GM12878 (cell line): ENCODE results near the gene FAM221B. TPM values are rescaled to one million over a fixed set of nuclear protein-coding genes. Genes with fewer than 3 reads are reported as not detected.

Experiments
- BMI1 ChIP-seq: fragments of 450-650 bp; IDR thresholded peaks from 2 replicates; pipeline ENCODE4 v1.6.1; 2016; ENCODE audit warnings: mild to moderate bottlenecking, moderate library complexity, borderline replicate concordance
- BRCA1 ChIP-seq: IDR thresholded peaks from 2 replicates; pipeline ENCODE4 v1.6.1; 2011; ENCODE audit warnings: low read depth, low read length, improper control_type of control experiment
- CREB1 ChIP-seq: IDR thresholded peaks from 2 replicates; pipeline ENCODE4 v1.6.1; 2012; ENCODE audit warnings: low read depth, mild to moderate bottlenecking, inconsistent platforms
- DPF2 ChIP-seq: fragments of 450-650 bp; IDR thresholded peaks from 2 replicates; pipeline ENCODE4 v1.6.1; 2017; ENCODE audit warnings: mild to moderate bottlenecking
- GATAD2B ChIP-seq: fragments of 450-650 bp; conservative IDR thresholded peaks from 2 replicates; pipeline ENCODE4 v1.6.1; 2017; ENCODE audit warnings: low read depth, mild to moderate bottlenecking, moderate library complexity
- HCFC1 ChIP-seq: fragments of 150-350 bp; IDR thresholded peaks from 2 replicates; pipeline ENCODE4 v1.6.1; 2014; ENCODE audit warnings: low read length
- IKZF1 ChIP-seq: fragments of 450-650 bp; conservative IDR thresholded peaks from 2 replicates; pipeline ENCODE4 v1.6.1; 2017; ENCODE audit warnings: antibody characterized with exemption, mild to moderate bottlenecking
- IRF4 ChIP-seq: IDR thresholded peaks from 2 replicates; pipeline ENCODE4 v1.6.1; 2011; ENCODE audit warnings: low read depth, low read length
- MEF2B ChIP-seq: fragments of 450-650 bp; IDR thresholded peaks from 2 replicates; pipeline ENCODE4 v1.6.1; 2018; ENCODE audit warnings: mild to moderate bottlenecking, moderate library complexity; ENCODE audit not compliant: partially characterized antibody, poor library complexity, severe bottlenecking
- MTA3 ChIP-seq: IDR thresholded peaks from 2 replicates; pipeline ENCODE4 v1.6.1; 2012; ENCODE audit warnings: low read length, inconsistent platforms, borderline replicate concordance
- NR2F1 ChIP-seq: fragments of 450-650 bp; conservative IDR thresholded peaks from 2 replicates; pipeline ENCODE4 v1.6.1; 2017; ENCODE audit warnings: mild to moderate bottlenecking
- SMARCA5 ChIP-seq: fragments of 450-650 bp; IDR thresholded peaks from 2 replicates; pipeline ENCODE4 v1.6.1; 2017; ENCODE audit warnings: mild to moderate bottlenecking
- TAF1 ChIP-seq: IDR thresholded peaks from 2 replicates; pipeline ENCODE4 v1.6.1; 2011; ENCODE audit warnings: mild to moderate bottlenecking, low read depth, low read length, borderline replicate concordance
- TCF3 ChIP-seq: IDR thresholded peaks from 2 replicates; pipeline ENCODE4 v1.6.1; 2012; ENCODE audit warnings: low read depth, mild to moderate bottlenecking, low read length, borderline replicate concordance; ENCODE audit not compliant: insufficient read depth
- ZSCAN29 ChIP-seq: fragments of 450-650 bp; IDR thresholded peaks from 2 replicates; pipeline ENCODE4 v1.6.1; 2017; ENCODE audit warnings: mild to moderate bottlenecking, moderate library complexity
- polyA plus RNA-seq, 11 experiments: library from polyadenylated mRNA; depleted of rRNA in 4 of 11; unstranded in 6 of 11; stranded (reverse) in 5 of 11; fragments of >200 nt; fragmentation: Nextera tagmentation in 4 of 11; fragmentation: Illumina TruSeq in 1 of 11; extraction: Ambion mirVana in 4 of 11; extraction: Trizol in 1 of 11; gene quantifications; 1 replicate in 1 of 11; 2 replicates in 10 of 11; pipeline versions ENCODE4 v1.2.1 to v1.2.3, GENCODE V29; 2011 to 2016; ENCODE audit warnings: inconsistent platforms in 2 of 11, missing spikeins in 2 of 11, low read depth in 1 of 11
- total RNA-seq, 4 experiments: library from RNA; depleted of rRNA in 3 of 4; stranded (reverse); fragments of >200 nt in 3 of 4; fragmentation: Illumina TruSeq in 1 of 4; extraction: Trizol in 1 of 4; gene quantifications; 2 replicates each; pipeline versions ENCODE4 v1.2.1 to v1.2.3, GENCODE V29; 2013 to 2021
- TF ChIP-seq, protein P1 (sequence below): fragments of 450-650 bp; formaldehyde crosslinking; IDR thresholded peaks from 2 replicates; pipeline ENCODE4 v1.5.0; 2022; ENCODE audit warnings: mild to moderate bottlenecking, missing genetic modification characterization
- TF ChIP-seq, protein P2 (sequence below): fragments of 150-350 bp; IDR thresholded peaks from 2 replicates; pipeline ENCODE4 v1.6.1; 2014; ENCODE audit warnings: mild to moderate bottlenecking, low read depth, low read length
- TF ChIP-seq, protein P3 (sequence below): IDR thresholded peaks from 2 replicates; pipeline ENCODE4 v1.6.1; 2012; ENCODE audit warnings: low read depth, low read length, improper control_type of control experiment
- TF ChIP-seq, protein P4 (sequence below): fragments of 450-650 bp; IDR thresholded peaks from 2 replicates; pipeline ENCODE4 v1.6.1; 2017; ENCODE audit warnings: mild to moderate bottlenecking, moderate library complexity
- TF ChIP-seq, protein P5 (sequence below): fragments of 450-650 bp; IDR thresholded peaks from 2 replicates; pipeline ENCODE4 v1.6.1; 2017; ENCODE audit warnings: borderline replicate concordance

FAM221B gene
- total and polyA plus RNA-seq, 10 of the 15 experiments (the other 5 are each of a cell fraction or from before 2014, with no cell fraction given): 0.02 to 0.12 (median 0.04) TPM; not detected in 5

DNA sequence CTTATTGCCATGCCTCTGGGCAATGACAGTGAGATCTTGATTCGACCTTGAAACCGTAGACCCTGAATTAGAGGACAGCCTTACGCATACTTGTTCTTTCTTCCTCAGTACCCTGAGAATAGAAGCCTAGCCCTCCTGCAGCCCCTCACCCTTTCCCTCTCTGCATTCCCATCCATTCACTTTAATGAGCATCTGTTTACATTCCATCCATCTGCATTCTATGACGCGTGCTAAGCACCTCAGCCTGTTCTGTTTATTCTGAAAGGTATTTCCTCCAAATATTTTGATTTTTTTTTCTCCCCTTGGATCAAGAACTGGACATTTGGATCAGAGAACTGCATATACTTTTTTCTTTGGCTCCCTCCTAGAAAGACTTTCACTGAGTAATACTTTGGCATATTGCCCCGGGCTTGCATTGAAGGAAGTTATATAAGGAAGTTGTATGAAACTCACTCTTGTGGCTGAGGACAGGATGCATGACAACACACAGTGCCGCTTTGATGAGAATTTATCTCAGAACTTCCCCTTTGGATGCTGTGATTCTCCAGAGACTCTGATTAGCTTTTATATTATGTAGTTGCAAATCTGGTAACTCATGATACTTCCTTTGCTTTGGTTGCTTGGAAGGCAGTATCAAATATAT is 16.2 kb upstream of the FAM221B start (continued):
- TF ChIP-seq, protein P1, sequence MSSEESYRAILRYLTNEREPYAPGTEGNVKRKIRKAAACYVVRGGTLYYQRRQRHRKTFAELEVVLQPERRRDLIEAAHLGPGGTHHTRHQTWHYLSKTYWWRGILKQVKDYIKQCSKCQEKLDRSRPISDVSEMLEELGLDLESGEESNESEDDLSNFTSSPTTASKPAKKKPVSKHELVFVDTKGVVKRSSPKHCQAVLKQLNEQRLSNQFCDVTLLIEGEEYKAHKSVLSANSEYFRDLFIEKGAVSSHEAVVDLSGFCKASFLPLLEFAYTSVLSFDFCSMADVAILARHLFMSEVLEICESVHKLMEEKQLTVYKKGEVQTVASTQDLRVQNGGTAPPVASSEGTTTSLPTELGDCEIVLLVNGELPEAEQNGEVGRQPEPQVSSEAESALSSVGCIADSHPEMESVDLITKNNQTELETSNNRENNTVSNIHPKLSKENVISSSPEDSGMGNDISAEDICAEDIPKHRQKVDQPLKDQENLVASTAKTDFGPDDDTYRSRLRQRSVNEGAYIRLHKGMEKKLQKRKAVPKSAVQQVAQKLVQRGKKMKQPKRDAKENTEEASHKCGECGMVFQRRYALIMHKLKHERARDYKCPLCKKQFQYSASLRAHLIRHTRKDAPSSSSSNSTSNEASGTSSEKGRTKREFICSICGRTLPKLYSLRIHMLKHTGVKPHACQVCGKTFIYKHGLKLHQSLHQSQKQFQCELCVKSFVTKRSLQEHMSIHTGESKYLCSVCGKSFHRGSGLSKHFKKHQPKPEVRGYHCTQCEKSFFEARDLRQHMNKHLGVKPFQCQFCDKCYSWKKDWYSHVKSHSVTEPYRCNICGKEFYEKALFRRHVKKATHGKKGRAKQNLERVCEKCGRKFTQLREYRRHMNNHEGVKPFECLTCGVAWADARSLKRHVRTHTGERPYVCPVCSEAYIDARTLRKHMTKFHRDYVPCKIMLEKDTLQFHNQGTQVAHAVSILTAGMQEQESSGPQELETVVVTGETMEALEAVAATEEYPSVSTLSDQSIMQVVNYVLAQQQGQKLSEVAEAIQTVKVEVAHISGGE (CRISPR knock-in tag): no peak
- TF ChIP-seq, protein P2, sequence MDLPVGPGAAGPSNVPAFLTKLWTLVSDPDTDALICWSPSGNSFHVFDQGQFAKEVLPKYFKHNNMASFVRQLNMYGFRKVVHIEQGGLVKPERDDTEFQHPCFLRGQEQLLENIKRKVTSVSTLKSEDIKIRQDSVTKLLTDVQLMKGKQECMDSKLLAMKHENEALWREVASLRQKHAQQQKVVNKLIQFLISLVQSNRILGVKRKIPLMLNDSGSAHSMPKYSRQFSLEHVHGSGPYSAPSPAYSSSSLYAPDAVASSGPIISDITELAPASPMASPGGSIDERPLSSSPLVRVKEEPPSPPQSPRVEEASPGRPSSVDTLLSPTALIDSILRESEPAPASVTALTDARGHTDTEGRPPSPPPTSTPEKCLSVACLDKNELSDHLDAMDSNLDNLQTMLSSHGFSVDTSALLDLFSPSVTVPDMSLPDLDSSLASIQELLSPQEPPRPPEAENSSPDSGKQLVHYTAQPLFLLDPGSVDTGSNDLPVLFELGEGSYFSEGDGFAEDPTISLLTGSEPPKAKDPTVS: no peak
- TF ChIP-seq TCF3: no peak
- no peak for TF ChIP-seq ZSCAN29
- 0 out of 2 replicates have a peak, but pooled peaks have one; percentile 45 for TF ChIP-seq SMARCA5
- TF ChIP-seq TAF1: no peak
- TF ChIP-seq DPF2: 0 out of 2 replicates have a peak, but pooled peaks have one; percentile 20
- TF ChIP-seq, protein P3, sequence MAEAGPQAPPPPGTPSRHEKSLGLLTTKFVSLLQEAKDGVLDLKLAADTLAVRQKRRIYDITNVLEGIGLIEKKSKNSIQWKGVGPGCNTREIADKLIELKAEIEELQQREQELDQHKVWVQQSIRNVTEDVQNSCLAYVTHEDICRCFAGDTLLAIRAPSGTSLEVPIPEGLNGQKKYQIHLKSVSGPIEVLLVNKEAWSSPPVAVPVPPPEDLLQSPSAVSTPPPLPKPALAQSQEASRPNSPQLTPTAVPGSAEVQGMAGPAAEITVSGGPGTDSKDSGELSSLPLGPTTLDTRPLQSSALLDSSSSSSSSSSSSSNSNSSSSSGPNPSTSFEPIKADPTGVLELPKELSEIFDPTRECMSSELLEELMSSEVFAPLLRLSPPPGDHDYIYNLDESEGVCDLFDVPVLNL: no peak
- TF ChIP-seq MTA3: no peak
- TF ChIP-seq NR2F1: no peak
- TF ChIP-seq BMI1: no peak
- no peak for TF ChIP-seq IRF4
- peak; percentile 67; the same call in 1 of the 2 replicates for TF ChIP-seq CREB1
- TF ChIP-seq, protein P4, sequence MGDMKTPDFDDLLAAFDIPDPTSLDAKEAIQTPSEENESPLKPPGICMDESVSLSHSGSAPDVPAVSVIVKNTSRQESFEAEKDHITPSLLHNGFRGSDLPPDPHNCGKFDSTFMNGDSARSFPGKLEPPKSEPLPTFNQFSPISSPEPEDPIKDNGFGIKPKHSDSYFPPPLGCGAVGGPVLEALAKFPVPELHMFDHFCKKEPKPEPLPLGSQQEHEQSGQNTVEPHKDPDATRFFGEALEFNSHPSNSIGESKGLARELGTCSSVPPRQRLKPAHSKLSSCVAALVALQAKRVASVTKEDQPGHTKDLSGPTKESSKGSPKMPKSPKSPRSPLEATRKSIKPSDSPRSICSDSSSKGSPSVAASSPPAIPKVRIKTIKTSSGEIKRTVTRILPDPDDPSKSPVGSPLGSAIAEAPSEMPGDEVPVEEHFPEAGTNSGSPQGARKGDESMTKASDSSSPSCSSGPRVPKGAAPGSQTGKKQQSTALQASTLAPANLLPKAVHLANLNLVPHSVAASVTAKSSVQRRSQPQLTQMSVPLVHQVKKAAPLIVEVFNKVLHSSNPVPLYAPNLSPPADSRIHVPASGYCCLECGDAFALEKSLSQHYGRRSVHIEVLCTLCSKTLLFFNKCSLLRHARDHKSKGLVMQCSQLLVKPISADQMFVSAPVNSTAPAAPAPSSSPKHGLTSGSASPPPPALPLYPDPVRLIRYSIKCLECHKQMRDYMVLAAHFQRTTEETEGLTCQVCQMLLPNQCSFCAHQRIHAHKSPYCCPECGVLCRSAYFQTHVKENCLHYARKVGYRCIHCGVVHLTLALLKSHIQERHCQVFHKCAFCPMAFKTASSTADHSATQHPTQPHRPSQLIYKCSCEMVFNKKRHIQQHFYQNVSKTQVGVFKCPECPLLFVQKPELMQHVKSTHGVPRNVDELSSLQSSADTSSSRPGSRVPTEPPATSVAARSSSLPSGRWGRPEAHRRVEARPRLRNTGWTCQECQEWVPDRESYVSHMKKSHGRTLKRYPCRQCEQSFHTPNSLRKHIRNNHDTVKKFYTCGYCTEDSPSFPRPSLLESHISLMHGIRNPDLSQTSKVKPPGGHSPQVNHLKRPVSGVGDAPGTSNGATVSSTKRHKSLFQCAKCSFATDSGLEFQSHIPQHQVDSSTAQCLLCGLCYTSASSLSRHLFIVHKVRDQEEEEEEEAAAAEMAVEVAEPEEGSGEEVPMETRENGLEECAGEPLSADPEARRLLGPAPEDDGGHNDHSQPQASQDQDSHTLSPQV: no peak
- peak; percentile 75 for TF ChIP-seq IKZF1
- no peak for TF ChIP-seq HCFC1
- TF ChIP-seq MEF2B: peak; percentile 67
- TF ChIP-seq BRCA1: no peak
- TF ChIP-seq, protein P5, sequence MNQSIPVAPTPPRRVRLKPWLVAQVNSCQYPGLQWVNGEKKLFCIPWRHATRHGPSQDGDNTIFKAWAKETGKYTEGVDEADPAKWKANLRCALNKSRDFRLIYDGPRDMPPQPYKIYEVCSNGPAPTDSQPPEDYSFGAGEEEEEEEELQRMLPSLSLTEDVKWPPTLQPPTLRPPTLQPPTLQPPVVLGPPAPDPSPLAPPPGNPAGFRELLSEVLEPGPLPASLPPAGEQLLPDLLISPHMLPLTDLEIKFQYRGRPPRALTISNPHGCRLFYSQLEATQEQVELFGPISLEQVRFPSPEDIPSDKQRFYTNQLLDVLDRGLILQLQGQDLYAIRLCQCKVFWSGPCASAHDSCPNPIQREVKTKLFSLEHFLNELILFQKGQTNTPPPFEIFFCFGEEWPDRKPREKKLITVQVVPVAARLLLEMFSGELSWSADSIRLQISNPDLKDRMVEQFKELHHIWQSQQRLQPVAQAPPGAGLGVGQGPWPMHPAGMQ: no peak
- TF ChIP-seq GATAD2B: no peak
